Thyroid gland (tissue), 4 donors: Measurements from ENCODE around the gene ZNF740. TPM values are rescaled to one million over a fixed set of nuclear protein-coding genes. Genes with fewer than 3 reads are reported as not detected.

ENCODE experiments used
- DNase-seq, 2 donors: peaks; one replicate each; pipeline ENCODE4 v3.0.0-alpha.2; 2019
- H3K27ac ChIP-seq, 3 donors: fragments of 200-600 bp; sonication (generic); 1 replicate in 2 of 3; 2 replicates in 1 of 3; pipeline ENCODE4 v1.5.1; 2016 to 2019; ENCODE audit warnings: mild to moderate bottlenecking in 1 of 3, moderate library complexity in 1 of 3
- H3K27me3 ChIP-seq: fragments of 200-600 bp; sonication (generic); one replicate; pipeline ENCODE4 v1.5.1; 2019
- H3K36me3 ChIP-seq, 2 donors: fragments of 200-600 bp; sonication (generic); one replicate each; pipeline ENCODE4 v1.5.1; 2016 to 2019
- H3K4me1 ChIP-seq, 2 donors: fragments of 200-600 bp; sonication (generic); one replicate each; pipeline ENCODE4 v1.5.1; 2017 to 2019
- H3K4me3 ChIP-seq, 3 donors: fragments of 200-600 bp; sonication (generic); replicated peaks in 1 of 3; 1 replicate in 2 of 3; 2 replicates in 1 of 3; pipeline ENCODE4 v1.5.1; 2016; ENCODE audit warnings: mild to moderate bottlenecking in 1 of 3
- H3K9me3 ChIP-seq: fragments of 200-600 bp; sonication (generic); one replicate; pipeline ENCODE4 v1.5.1; 2017
- CTCF ChIP-seq, 6 experiments: fragments of 200-600 bp in 3 of 6; fragments of 450-650 bp in 3 of 6; sonication (generic) in 3 of 6; IDR thresholded peaks; one replicate each; pipeline ENCODE4 v1.5.1; 2016 to 2019; ENCODE audit warnings: antibody characterized with exemption in 6 of 6, mild to moderate bottlenecking in 2 of 6, inconsistent platforms in 1 of 6, moderate library complexity in 1 of 6
- POLR2A ChIP-seq, 2 donors: fragments of 450-650 bp; IDR thresholded peaks; one replicate each; pipeline ENCODE4 v1.6.1; 2017; ENCODE audit warnings: antibody characterized with exemption in 2 of 2, mild to moderate bottlenecking in 2 of 2, moderate library complexity in 1 of 2
- WGBS, 2 donors: methylation state at CpG; one replicate each; pipeline ENCODE4 v1.1.5; 2017; 5-methylcytosine and 5-hydroxymethylcytosine counted together
- intact Hi-C: fragments of 100-400 bp; cut with DNase I; formaldehyde crosslinking; loops from one replicate; pipeline ENCODE4 v1.15.1; 2023
- total RNA-seq, 4 donors: library from RNA; depleted of rRNA; stranded (reverse); fragments of >200 nt; gene quantifications; one replicate each; pipeline ENCODE4 v1.2.3, GENCODE V29; 2016

The ZNF740 gene
- total RNA-seq, 4 donors from 2014 or later, result 16.5 to 22.8 (median 20.6) TPM

- Histone ChIP-seq H3K27me3 (no peaks in the 10 kb centered on the region), H3K36me3 (peaks cover 42 to 43% of the 10 kb centered on the region in 2 donors), H3K4me3 (no peak overlapping the region), H3K4me1 (peaks cover 0 to 14% of the 10 kb centered on the region in 2 donors), H3K27ac (no peak overlapping the region), H3K9me3 (no peaks in the 10 kb centered on the region)
- no peak for DNase-seq
- 88 to 94% methylated on average over 10 to 12 of the region's 13 CpGs for WGBS, 2 donors
- TF ChIP-seq POLR2A (IDR thresholded peaks at IDR 0.05) (no peak), CTCF (IDR thresholded peaks at IDR 0.05) (no peak)
- intact Hi-C loops, result loop anchor here (2.0 to 5.0 kb wide), 2 partner anchors 41 to 75 kb away; a partner anchor contains a TSS
These were observed 31.2 kb downstream of the ZNF740 start for GRCh38 chr12:53211476-53212381.

GRCh38 chr12:53212931-53213330, 32.4 kb downstream of the ZNF740 start:
- intact Hi-C loops, result loop anchor here (5.0 kb wide), 1 partner anchor 39 kb away; a partner anchor contains a TSS
- Histone ChIP-seq H3K27me3 (no peaks in the 10 kb centered on the region), H3K4me1 (peaks cover 0 to 24% of the 10 kb centered on the region in 2 donors), H3K9me3 (no peaks in the 10 kb centered on the region), H3K4me3 (no peak overlapping the region), H3K36me3 (peaks cover 42 to 43% of the 10 kb centered on the region in 2 donors), H3K27ac (no peak overlapping the region)
- TF ChIP-seq POLR2A (IDR thresholded peaks at IDR 0.05) (no peak), CTCF (IDR thresholded peaks at IDR 0.05) (no peak)
- 43 to 60% methylated on average over 12 of the region's 12 CpGs for WGBS, 2 donors
- DNase-seq, result no peak

GRCh38 chr12:53213348-53213747, 32.8 kb downstream of the ZNF740 start:
- intact Hi-C loops, result loop anchor here (5.0 kb wide), 1 partner anchor 39 kb away; a partner anchor contains a TSS
- peaks cover 0 to 28% of the 10 kb centered on the region in 2 donors for H3K4me1 ChIP-seq
- no peak overlapping the region for H3K27ac ChIP-seq
- H3K9me3 ChIP-seq, result no peaks in the 10 kb centered on the region
- DNase-seq, result peak; percentile 78 to 79
- no peaks in the 10 kb centered on the region for H3K27me3 ChIP-seq
- H3K36me3 ChIP-seq, result peaks cover 42 to 43% of the 10 kb centered on the region in 2 donors
- TF ChIP-seq POLR2A (IDR thresholded peaks at IDR 0.05) (no peak), CTCF (IDR thresholded peaks at IDR 0.05) (peak; percentile 63 to 95 (median 92))
- WGBS, 2 donors, result 17 to 22% methylated on average over 8 to 13 of the region's 14 CpGs
- no peak overlapping the region for H3K4me3 ChIP-seq

GRCh38 chr12:53214221-53214620, 33.7 kb downstream of the ZNF740 start:
- DNase-seq, result no peak
- Histone ChIP-seq H3K27me3 (no peaks in the 10 kb centered on the region), H3K4me3 (no peak overlapping the region), H3K4me1 (peaks cover 1 to 36% of the 10 kb centered on the region in 2 donors), H3K9me3 (no peaks in the 10 kb centered on the region), H3K36me3 (peaks cover 42 to 43% of the 10 kb centered on the region in 2 donors), H3K27ac (peak overlapping the region in 1 of 3 donors; percentile 43)
- WGBS, 2 donors, result 82 to 83% methylated on average over 5 of the region's 5 CpGs
- TF ChIP-seq POLR2A (IDR thresholded peaks at IDR 0.05) (no peak), CTCF (IDR thresholded peaks at IDR 0.05) (no peak)
- intact Hi-C loops, result loop anchor here (5.0 kb wide), 1 partner anchor 38 kb away; a partner anchor contains a TSS
